GM12891 (cell line): ENCODE data around the gene MED14.

Experiments used
- DNase-seq: peaks from one replicate; pipeline ENCODE4 v3.0.0; 2011; ENCODE audit warnings: low spot score; ENCODE audit not compliant: insufficient read length
- FAIRE-seq: peaks from 2 replicates; lab custom pipeline; 2011; peaks lifted over from hg19 to GRCh38; lab: Jason Lieb, UNC
- PAX5 ChIP-seq: IDR thresholded peaks from 2 replicates; pipeline ENCODE4 v1.6.1; 2011; ENCODE audit warnings: low read length, moderate library complexity, mild to moderate bottlenecking; ENCODE audit not compliant: insufficient read depth, severe bottlenecking
- POLR2A ChIP-seq: IDR thresholded peaks from 2 replicates; pipeline ENCODE4 v1.6.1; 2011; ENCODE audit warnings: low read depth, low read length, control low read depth
- POLR2AphosphoS5 ChIP-seq: IDR thresholded peaks from 2 replicates; pipeline ENCODE4 v1.6.1; 2011; ENCODE audit warnings: low read depth, low read length, control low read depth
- POU2F2 ChIP-seq: IDR thresholded peaks from 2 replicates; pipeline ENCODE4 v1.6.1; 2011; ENCODE audit warnings: low read depth, mild to moderate bottlenecking, control low read depth, low read length, moderate library complexity
- SPI1 ChIP-seq: IDR thresholded peaks from 2 replicates; pipeline ENCODE4 v1.6.1; 2011; ENCODE audit warnings: low read depth, low read length, control low read depth
- TAF1 ChIP-seq: IDR thresholded peaks from 2 replicates; pipeline ENCODE4 v1.6.1; 2011; ENCODE audit warnings: low read depth, low read length, control low read depth

MED14 gene

GRCh38 chrX:40646489-40647306 is 88.6 kb downstream of the MED14 start:
- FAIRE-seq (no peak), DNase-seq (no peak)
- TF ChIP-seq POU2F2 (no peak), POLR2AphosphoS5 (no peak), SPI1 (no peak), POLR2A (no peak), TAF1 (no peak)

- FAIRE-seq (peak; percentile 71), DNase-seq (no peak)
- TF ChIP-seq SPI1 (peak; percentile 68), TAF1 (peak; percentile 65), POU2F2 (no peak), POLR2A (0 out of 2 replicates have a peak, but pooled peaks have one; percentile 29), PAX5 (no peak), POLR2AphosphoS5 (no peak)
These were observed 90.5 kb downstream of the MED14 start for GRCh38 chrX:40644821-40645358.

GRCh38 chrX:40644176-40644575 is 91.2 kb downstream of the MED14 start:
- DNase-seq, result no peak
- FAIRE-seq, result no peak
- TF ChIP-seq POU2F2 (no peak), TAF1 (no peak), POLR2A (no peak), PAX5 (no peak)

GRCh38 chrX:40637687-40638086 is 97.7 kb downstream of the MED14 start:
- FAIRE-seq, result no peak
- TF ChIP-seq TAF1 (no peak), SPI1 (no peak), POLR2A (no peak), POLR2AphosphoS5 (no peak), POU2F2 (no peak), PAX5 (no peak)
- no peak for DNase-seq

- TF ChIP-seq POU2F2, result no peak
- peak; percentile 75 for TF ChIP-seq SPI1
- no peak for FAIRE-seq
- DNase-seq, result no peak
These were observed 103.1 kb downstream of the MED14 start for GRCh38 chrX:40632199-40632598.

- FAIRE-seq, result no peak
- DNase-seq, result no peak
- TF ChIP-seq POLR2A (no peak), POU2F2 (no peak), POLR2AphosphoS5 (no peak), PAX5 (no peak), SPI1 (no peak)
These were observed 106.8 kb downstream of the MED14 start for GRCh38 chrX:40628506-40628905.

GRCh38 chrX:40625294-40625693 is 110.0 kb downstream of the MED14 start:
- no peak for FAIRE-seq
- TF ChIP-seq POLR2AphosphoS5, result no peak
- TF ChIP-seq SPI1, result no peak
- TF ChIP-seq POU2F2, result no peak
- TF ChIP-seq TAF1, result no peak
- no peak for TF ChIP-seq POLR2A
- no peak for TF ChIP-seq PAX5
- no peak for DNase-seq

GRCh38 chrX:40623665-40624064 is 111.7 kb downstream of the MED14 start:
- DNase-seq, result no peak
- TF ChIP-seq POU2F2, result no peak
- no peak for TF ChIP-seq TAF1
- TF ChIP-seq SPI1, result no peak
- no peak for FAIRE-seq

- DNase-seq (no peak), FAIRE-seq (no peak)
- TF ChIP-seq POLR2AphosphoS5 (no peak), POLR2A (no peak), POU2F2 (no peak), TAF1 (no peak), SPI1 (no peak), PAX5 (no peak)
These were observed 112.2 kb downstream of the MED14 start, which contains the start of gene MPC1L for GRCh38 chrX:40623139-40623536. Gene MPC1L, plus strand, starts transcription at chrX:40623428. Its CDS starts 138 bp downstream, at chrX:40623566.
